ENCODE data around the gene PACC1. TPM values are rescaled to one million over a fixed set of nuclear protein-coding genes. Genes with fewer than 3 reads are reported as not detected.
"Not testable (repeated sequence)": the region's sequence is repeated elsewhere in the genome, so short reads cannot be mapped to it uniquely, and the experiment has no call there.

PACC1 gene
- polyA plus RNA-seq, 3 donors from 2014 or later: 9.2 to 10.2 (median 9.8) TPM

- Mint-ChIP-seq H3K36me3 (peaks cover under 1 to 33% (median 11%) of the 10 kb centered on the region in 3 donors), H3K4me3 (no peak overlapping the region)
- no peak for DNase-seq
Observed at GRCh38 chr1:212359794-212360479, 54.7 kb downstream of the PACC1 start.

GRCh38 chr1:212355230-212355969 lies 59.3 kb downstream of the PACC1 start:
- peaks cover 0 to 3% (median 2%) of the 10 kb centered on the region in 3 donors for H3K27me3 Mint-ChIP-seq (ENCODE audit: low read depth in 3 of 3)
- H3K36me3 Mint-ChIP-seq: peaks cover 0 to 28% (median 11%) of the 10 kb centered on the region in 3 donors
- H3K27ac Mint-ChIP-seq: peak overlapping the region in 3 of 6 donors; percentile 34 to 57 (median 57)
- H3K4me1 Mint-ChIP-seq: peaks cover 4 to 29% of the 10 kb centered on the region in 2 donors
- no peak for DNase-seq
- H3K4me3 Mint-ChIP-seq: no peak overlapping the region
- no peaks in the 10 kb centered on the region for H3K9me3 Mint-ChIP-seq

More at GRCh38 chr1:212359794-212360479, 54.7 kb downstream of the PACC1 start:
- H3K4me1 Mint-ChIP-seq: peaks cover 4 to 24% of the 10 kb centered on the region in 2 donors
- H3K27ac Mint-ChIP-seq: peak overlapping the region; percentile 54 to 77 (median 69)
- H3K9me3 Mint-ChIP-seq: no peaks in the 10 kb centered on the region
- peaks cover 0 to 1% (median 0%) of the 10 kb centered on the region in 3 donors for H3K27me3 Mint-ChIP-seq (ENCODE audit: low read depth in 3 of 3)

- no peak overlapping the region for H3K4me3 Mint-ChIP-seq
- peak overlapping the region in 4 of 6 donors; percentile 33 to 82 (median 52) for H3K27ac Mint-ChIP-seq
- no peaks in the 10 kb centered on the region for H3K9me3 Mint-ChIP-seq
- H3K27me3 Mint-ChIP-seq (ENCODE audit: low read depth in 3 of 3): peaks cover 0 to 3% (median 2%) of the 10 kb centered on the region in 3 donors
- DNase-seq: no peak
- H3K36me3 Mint-ChIP-seq: peaks cover 0 to 26% (median 6%) of the 10 kb centered on the region in 3 donors
- H3K4me1 Mint-ChIP-seq: peaks cover 0 to 20% of the 10 kb centered on the region in 2 donors
Observed at GRCh38 chr1:212354464-212354863, 60.2 kb downstream of the PACC1 start.

GRCh38 chr1:212353181-212353580 lies 61.5 kb downstream of the PACC1 start:
- H3K4me3 Mint-ChIP-seq: no peak overlapping the region
- H3K27me3 Mint-ChIP-seq (ENCODE audit: low read depth in 3 of 3): peaks cover 0 to 3% (median 2%) of the 10 kb centered on the region in 3 donors
- peaks cover 0 to 9% of the 10 kb centered on the region in 2 donors for H3K4me1 Mint-ChIP-seq
- H3K27ac Mint-ChIP-seq: peak overlapping the region in 4 of 6 donors; percentile 47 to 76 (median 60)
- no peak for DNase-seq
- H3K9me3 Mint-ChIP-seq: no peaks in the 10 kb centered on the region
- peaks cover 0 to 19% (median 3%) of the 10 kb centered on the region in 3 donors for H3K36me3 Mint-ChIP-seq

DNA sequence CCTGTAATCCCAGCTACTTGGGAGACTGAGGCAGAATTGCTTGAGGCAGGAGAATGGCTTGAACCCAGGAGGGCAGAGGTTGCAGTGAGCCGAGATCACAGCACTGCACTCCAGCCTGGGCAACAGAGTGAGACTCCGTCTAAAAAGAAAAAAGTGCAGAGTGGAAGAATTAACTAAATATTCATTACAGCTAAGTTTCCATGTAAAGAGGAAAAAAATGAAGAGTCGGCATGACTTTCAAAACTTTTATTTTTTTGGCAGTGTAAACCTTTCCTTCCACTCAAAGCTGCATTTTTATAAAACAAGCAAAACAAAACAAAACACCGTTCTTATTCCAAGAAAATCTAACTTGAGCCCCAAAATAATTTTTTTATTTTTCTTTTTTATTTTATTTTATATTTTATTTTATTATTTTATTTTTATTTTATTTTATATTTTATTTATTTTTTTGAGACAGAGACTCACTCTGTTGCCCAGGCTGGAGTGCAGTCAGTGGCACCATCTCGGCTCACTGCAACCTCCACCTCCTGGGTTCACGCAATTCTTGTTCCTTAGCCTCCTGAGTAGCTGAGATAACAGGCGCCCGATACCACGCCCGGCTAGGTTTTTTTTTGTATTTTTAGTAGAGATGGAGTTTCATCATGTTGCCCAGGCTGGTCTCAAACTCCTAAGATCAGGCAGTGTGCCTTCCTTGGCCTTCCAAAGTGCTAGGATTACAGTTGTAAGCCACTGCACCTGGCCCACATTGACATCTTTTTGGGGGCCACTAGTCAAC lies 62.9 kb downstream of the PACC1 start:
- Mint-ChIP-seq H3K4me3 (no peak overlapping the region), H3K9me3 (no peaks in the 10 kb centered on the region), H3K4me1 (peaks cover 0 to 21% of the 10 kb centered on the region in 2 donors), H3K27ac (peak overlapping the region in 2 of 6 donors; percentile 34 to 35), H3K36me3 (peaks cover 0 to 18% (median 4%) of the 10 kb centered on the region in 3 donors), H3K27me3 (ENCODE audit: low read depth in 3 of 3) (peaks cover 0 to 3% (median 2%) of the 10 kb centered on the region in 3 donors)
- DNase-seq: no peak

- Mint-ChIP-seq H3K4me1 (peaks cover 8 to 41% of the 10 kb centered on the region in 2 donors), H3K9me3 (no peaks in the 10 kb centered on the region), H3K4me3 (no peak overlapping the region), H3K36me3 (peaks cover 0 to 20% (median 8%) of the 10 kb centered on the region in 3 donors), H3K27me3 (ENCODE audit: low read depth in 3 of 3) (peaks cover 0 to 4% (median 3%) of the 10 kb centered on the region in 3 donors), H3K27ac (peak overlapping the region in 1 of 6 donors; percentile 18)
- DNase-seq: no peak
Observed at GRCh38 chr1:212346601-212347000, 68.1 kb downstream of the PACC1 start.

- Mint-ChIP-seq H3K9me3 (no peaks in the 10 kb centered on the region), H3K4me1 (peaks cover 15 to 57% of the 10 kb centered on the region in 2 donors), H3K27me3 (ENCODE audit: low read depth in 3 of 3) (peaks cover 0 to 4% (median 3%) of the 10 kb centered on the region in 3 donors), H3K27ac (no peak overlapping the region), H3K36me3 (peaks cover 0 to 20% (median 8%) of the 10 kb centered on the region in 3 donors), H3K4me3 (no peak overlapping the region)
- no peak for DNase-seq
Observed at GRCh38 chr1:212344905-212345304, 69.8 kb downstream of the PACC1 start.

DNA sequence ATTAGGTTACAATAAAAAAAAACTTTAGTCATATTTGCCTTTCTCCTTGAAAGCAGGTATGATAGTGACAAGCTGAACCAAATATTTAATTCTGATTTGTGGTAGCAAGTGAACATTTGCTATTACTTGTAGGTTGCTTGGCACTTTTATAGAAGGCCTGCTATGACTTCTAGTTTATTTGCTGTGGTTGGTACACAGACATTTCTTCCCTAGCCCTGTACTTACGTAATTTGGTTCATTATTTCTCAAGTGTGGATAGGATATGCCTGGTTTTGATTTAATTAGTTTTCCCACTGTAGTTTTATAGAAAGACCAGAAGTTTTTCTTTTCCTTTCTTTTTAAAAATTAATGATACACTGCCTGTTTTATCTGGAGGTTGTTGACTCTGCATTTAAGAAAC lies 73.6 kb downstream of the PACC1 start:
- no peak overlapping the region for H3K4me3 Mint-ChIP-seq
- peaks cover 21 to 53% of the 10 kb centered on the region in 2 donors for H3K4me1 Mint-ChIP-seq
- peaks cover 0 to 11% (median 4%) of the 10 kb centered on the region in 3 donors for H3K36me3 Mint-ChIP-seq
- H3K9me3 Mint-ChIP-seq: no peaks in the 10 kb centered on the region
- no peak for DNase-seq
- H3K27me3 Mint-ChIP-seq (ENCODE audit: low read depth in 3 of 3): peaks cover 1 to 4% (median 3%) of the 10 kb centered on the region in 3 donors
- peak overlapping the region in 3 of 6 donors; percentile 45 to 66 (median 58) for H3K27ac Mint-ChIP-seq

- peaks cover 39 to 71% of the 10 kb centered on the region in 2 donors for H3K4me1 Mint-ChIP-seq
- no peak overlapping the region for H3K4me3 Mint-ChIP-seq
- peaks cover 9 to 13% (median 10%) of the 10 kb centered on the region in 3 donors for H3K36me3 Mint-ChIP-seq
- H3K27me3 Mint-ChIP-seq (ENCODE audit: low read depth in 3 of 3): peaks cover 0 to 2% (median 0%) of the 10 kb centered on the region in 3 donors
- DNase-seq: no peak
- peak overlapping the region in 1 of 6 donors; percentile 48 for H3K27ac Mint-ChIP-seq
- H3K9me3 Mint-ChIP-seq: no peaks in the 10 kb centered on the region
Observed at GRCh38 chr1:212329105-212329504, 85.6 kb downstream of the PACC1 start.

GRCh38 chr1:212328248-212328647 lies 86.4 kb downstream of the PACC1 start:
- Mint-ChIP-seq H3K36me3 (peaks cover under 1 to 6% (median 3%) of the 10 kb centered on the region in 3 donors), H3K4me1 (peaks cover 44 to 80% of the 10 kb centered on the region in 2 donors), H3K27me3 (ENCODE audit: low read depth in 3 of 3) (peaks cover 0 to 2% (median 0%) of the 10 kb centered on the region in 3 donors), H3K27ac (peak overlapping the region in 1 of 6 donors; percentile 9), H3K4me3 (no peak overlapping the region), H3K9me3 (no peaks in the 10 kb centered on the region)
- DNase-seq: no peak

- H3K4me1 Mint-ChIP-seq: peaks cover 52 to 79% of the 10 kb centered on the region in 2 donors
- H3K4me3 Mint-ChIP-seq: no peak overlapping the region
- no peak for DNase-seq
- H3K27ac Mint-ChIP-seq: no peak overlapping the region
- peaks cover 0 to 3% (median 3%) of the 10 kb centered on the region in 3 donors for H3K36me3 Mint-ChIP-seq
- peaks cover 0 to 6% (median 0%) of the 10 kb centered on the region in 3 donors for H3K27me3 Mint-ChIP-seq (ENCODE audit: low read depth in 3 of 3)
- H3K9me3 Mint-ChIP-seq: no peaks in the 10 kb centered on the region
Observed at GRCh38 chr1:212326541-212326940, 88.1 kb downstream of the PACC1 start.

- H3K4me3 Mint-ChIP-seq: peak overlapping the region in 3 of 5 donors; percentile 10 to 21 (median 15)
- no peak for DNase-seq
- no peaks in the 10 kb centered on the region for H3K9me3 Mint-ChIP-seq
- H3K27ac Mint-ChIP-seq: peak overlapping the region in 4 of 6 donors; percentile 40 to 58 (median 48)
- H3K36me3 Mint-ChIP-seq: no peaks in the 10 kb centered on the region
- H3K27me3 Mint-ChIP-seq (ENCODE audit: low read depth in 3 of 3): peaks cover 0 to 6% (median 0%) of the 10 kb centered on the region in 3 donors
- H3K4me1 Mint-ChIP-seq: peaks cover 53 to 76% of the 10 kb centered on the region in 2 donors
Observed at GRCh38 chr1:212323066-212323465, 91.6 kb downstream of the PACC1 start.

DNA sequence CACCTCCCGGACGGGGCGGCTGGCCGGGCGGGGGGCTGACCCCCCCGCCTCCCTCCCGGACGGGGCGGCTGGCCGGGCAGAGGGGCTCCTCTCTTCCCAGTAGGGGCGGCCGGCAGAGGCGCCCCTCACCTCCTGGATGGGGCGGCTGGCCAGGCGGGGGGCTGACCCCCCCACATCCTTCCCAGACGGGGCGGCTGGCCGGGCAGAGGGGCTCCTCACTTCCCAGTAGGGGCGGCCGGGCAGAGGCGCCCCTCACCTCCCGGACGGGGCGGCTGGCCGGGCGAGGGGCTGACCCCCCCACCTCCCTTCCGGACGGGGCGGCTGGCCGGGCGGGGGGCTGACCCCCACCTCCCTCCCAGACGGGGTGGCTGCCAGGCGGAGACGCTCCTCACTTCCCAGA lies 93.7 kb downstream of the PACC1 start:
- peaks cover 57 to 76% of the 10 kb centered on the region in 2 donors for H3K4me1 Mint-ChIP-seq
- H3K27ac Mint-ChIP-seq; H3K27me3 Mint-ChIP-seq (ENCODE audit: low read depth in 3 of 3); H3K36me3 Mint-ChIP-seq; H3K9me3 Mint-ChIP-seq; DNase-seq; H3K4me3 Mint-ChIP-seq: not testable (repeated sequence)

Measured in immature natural killer cell (primary cell).